Measurements from ENCODE around the gene KLHDC7B.

Gene KLHDC7B

DNA sequence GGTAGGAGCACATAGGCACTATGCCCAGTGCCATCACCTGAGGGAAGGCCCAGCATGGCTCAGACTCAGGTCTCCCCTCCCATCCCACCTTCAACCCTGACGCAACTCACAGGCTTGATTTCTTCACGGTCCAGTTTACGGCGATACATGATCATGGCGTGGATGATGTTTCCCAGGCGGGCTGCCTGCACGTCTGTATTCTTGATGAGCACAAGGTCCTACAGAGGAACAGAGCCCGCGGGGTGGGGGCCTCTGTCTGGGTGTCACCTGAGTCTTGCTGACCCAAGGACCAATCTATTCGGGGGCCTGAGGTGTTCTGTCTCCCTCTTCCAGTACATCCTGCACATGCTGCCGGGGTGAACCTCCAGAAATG, 28.7 kb downstream of the KLHDC7B start:
- no peak for DNase-seq

- no peak for DNase-seq
Measured at GRCh38 chr22:50575426-50575941, 29.8 kb downstream of the KLHDC7B start.

DNA sequence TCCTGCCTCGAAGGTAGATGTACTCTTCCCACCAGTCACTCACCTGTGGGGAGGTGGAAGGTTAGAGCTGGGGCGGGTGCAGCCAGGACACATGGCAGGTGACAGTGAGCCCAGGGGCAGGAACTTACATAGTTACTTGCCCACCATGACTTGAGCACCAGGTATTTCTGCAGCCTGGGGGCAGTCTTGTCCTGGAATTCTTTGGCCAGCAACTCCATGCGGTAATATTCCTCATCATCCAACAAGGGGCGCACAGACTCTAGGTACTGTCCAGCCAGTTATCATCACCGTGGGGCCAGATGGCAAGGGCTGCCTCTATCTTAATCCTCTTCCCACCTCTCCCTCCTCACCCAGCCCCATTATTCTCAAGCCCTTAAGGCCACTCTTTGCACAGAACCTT, 30.4 kb downstream of the KLHDC7B start:
- peak; percentile 40 for DNase-seq

GRCh38 chr22:50576806-50577696, 31.4 kb downstream of the KLHDC7B start:
- DNase-seq: no peak

DNA sequence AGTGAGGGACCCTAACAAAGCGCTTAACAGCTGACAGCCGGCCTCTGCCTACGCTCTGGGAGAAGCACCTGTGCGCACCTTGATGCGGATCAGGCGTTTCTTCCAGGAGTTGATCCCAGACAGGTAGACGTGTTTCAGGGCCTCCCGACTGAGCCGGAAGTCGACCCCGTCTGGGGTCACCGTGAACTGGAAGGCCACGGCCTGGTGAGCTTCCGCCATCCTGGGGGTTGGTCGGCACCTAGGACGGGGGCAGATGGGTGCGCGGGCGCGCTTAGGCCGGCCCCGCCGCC, 31.9 kb downstream of the KLHDC7B start:
- no peak for DNase-seq

DNA sequence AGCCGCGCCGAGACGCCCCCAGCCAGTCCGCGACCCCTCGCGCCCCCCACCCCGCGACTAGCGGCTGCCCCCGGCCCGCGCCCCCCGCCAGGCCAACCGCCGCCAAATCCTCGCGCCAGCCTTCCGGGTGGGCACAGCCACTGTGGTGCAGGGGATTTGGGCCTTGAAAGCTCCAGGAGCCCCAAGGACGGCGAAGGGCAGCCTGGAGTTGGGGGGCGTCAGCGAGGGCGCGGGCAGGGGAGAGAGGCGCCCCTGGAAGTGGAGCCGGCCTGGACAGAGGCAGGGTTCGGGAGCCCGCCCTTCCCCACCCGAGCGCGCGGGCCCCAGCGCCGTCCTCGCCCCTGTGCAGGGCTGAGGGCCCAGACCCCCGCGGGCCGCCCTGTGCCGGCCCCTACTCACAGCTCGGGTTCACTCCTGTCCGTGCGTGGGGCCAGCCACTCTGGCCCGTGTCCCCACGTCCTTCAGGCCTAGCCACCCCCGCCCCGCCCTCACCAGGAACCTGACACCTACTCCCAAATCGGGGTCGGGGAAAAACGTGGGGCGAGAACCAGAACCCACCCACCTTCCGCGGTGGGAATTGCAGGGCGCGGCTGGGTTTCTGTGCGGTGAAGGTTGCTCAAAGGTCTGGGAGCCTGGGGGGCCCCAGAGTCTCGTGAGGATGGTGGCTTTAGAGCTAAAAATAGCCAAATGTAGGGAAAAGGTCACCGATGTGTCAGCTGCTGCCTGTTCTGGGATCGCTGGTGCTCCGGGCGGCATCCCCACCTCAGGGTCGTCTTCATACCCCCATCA, 32.5 kb downstream of the KLHDC7B start, which contains the start of gene CPT1B:
Gene CPT1B (minus strand): TSS at position 441 of the 789 bp plus-strand sequence. CDS start 512 bp downstream, outside the sequence.
- DNase-seq: peak; percentile 21

DNA sequence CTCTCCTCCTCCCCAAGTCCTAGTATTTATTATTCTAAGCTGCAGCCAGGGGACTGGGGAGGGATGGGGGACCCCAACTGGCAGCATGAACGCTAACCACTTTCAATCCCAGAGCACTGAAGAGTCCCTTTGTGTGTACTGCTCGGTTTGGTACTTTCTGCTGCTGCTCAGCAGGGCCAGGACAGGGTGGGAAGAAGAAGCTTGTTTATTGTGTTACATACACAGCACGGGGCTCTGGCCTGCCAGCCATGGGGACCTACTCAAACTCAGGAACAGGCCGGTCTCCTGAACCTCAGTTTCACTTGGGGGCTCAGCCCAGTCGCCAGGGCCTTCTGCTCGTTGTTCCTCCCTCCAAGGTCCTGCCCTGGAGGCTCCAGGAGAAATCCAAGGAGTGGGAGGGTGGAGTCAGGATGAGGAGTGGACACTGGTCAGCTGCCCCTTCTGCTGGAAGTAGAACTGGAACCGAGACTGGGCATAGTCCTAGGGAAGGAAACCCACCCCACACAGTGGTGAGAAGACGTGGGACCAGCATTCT, 33.1 kb downstream of the KLHDC7B start:
- DNase-seq: no peak

DNA sequence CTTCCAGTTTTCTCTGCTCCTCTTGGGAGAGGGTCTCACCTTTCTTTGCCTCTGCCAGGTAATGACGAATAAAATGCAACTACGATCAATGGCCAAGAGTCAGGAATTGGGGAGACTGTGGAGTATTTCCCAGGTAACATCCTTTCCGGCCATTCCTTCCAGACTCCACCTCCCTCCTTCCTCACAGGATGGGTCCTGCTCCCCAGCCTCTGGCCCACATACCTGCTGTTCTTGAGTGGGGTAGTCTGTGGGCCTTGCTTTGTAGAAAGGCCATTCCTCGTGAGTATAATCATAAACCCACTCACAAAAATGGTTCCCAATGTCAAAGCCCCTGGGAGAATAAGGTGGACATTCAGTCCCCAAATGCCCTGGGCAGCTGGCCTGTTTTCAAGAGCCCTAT, 34.1 kb downstream of the KLHDC7B start:
- no peak for DNase-seq

DNA sequence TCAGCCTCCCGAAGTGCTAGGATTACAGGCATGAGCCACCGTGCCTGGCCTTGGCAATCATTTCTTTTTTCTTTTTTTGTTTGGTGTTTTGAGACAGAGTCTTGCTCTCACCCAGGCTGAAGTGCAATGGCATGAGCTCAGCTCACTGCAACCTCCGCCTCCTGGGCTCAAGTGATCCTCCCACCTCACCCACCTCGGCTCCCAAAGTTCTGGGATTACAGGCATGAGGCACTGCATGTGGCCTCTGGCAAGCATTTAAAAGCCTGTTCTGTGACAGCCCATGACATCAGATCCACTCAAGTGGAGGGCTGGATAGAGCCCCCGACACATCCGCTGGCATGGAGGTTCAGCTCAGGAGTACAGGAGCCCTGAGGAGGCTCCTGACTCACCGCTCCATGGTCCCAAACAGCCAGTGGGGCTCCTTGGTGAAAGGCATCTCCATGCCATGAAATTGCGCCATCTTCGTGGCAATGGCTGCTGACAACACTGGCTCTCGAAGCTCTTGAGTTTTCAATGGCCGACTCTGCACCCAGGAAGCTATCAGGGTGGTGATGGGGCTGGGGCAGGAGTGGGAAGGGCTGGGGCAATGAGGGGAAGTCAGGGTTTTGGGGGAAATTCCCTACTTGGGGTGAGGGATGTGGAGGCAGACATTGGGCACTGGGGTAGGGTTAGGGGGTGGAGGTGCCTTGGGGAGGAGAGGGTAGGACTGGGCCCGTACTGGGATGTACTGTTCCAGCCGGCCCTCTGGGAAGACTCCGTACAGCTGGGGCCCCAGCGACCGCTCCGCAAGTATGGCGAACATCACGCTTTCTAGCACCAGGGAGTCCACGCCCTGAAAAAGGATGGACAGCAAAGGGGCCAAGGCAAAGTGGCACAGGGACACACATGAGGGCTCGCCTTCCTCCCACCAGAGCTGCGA, 35.6 kb downstream of the KLHDC7B start:
- no peak for DNase-seq

GRCh38 chr22:50581950-50582492, 36.3 kb downstream of the KLHDC7B start:
- no peak for DNase-seq

- peak; percentile 97 for DNase-seq
Measured at GRCh38 chr22:50582493-50583293, 37.0 kb downstream of the KLHDC7B start, which contains the start of gene CHKB. Gene CHKB (minus strand): TSS chr22:50582849. CDS start chr22:50582781, 68 bp downstream.

GRCh38 chr22:50583294-50583861, 37.7 kb downstream of the KLHDC7B start:
- DNase-seq: no peak

DNA sequence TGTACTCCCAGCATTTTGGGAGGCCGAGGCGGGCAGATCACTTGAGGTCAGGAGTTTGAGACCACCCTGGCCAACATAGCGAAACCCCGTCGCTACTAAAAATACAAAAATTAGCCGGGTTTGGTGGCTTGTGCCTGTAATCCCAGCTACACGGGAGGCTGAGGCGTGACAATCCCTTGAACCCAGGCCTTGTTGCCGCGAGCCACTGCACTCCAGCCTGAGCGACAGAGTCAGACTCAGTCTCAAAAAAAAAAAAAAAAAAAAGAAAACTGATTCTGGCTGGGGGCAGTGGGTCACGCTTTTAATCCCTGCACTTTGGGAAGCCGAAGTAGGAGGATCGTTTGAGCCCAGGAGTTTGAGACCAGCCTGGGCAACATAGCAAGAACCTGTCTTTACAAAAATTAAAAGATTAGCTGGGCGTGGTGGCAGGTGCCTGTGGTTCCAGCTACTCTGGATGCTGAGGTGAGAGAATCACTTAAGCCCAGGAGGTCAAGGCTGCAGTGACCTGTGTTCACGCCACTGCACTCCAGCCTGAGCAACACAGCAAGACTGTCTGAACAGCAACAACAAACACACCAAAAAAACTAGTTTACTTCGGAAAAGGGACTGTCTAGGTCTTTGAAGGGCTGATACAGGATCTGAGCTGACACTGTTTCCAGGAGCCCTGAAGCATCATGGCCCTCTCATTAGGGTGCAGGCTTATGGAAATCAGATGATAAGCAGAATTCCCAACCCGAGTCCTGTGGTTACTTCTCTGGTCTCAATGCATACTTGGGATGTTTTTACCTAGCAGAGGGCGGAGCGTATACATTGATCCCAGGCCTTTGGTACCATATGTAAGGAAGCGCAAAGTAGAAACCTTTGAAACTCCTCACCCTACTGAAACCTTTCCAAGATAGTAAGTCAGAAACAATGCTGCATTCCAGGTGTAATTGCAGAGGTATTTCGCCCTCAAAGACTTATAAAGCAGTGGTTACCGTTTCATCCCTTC, 38.7 kb downstream of the KLHDC7B start:
- DNase-seq: no peak

- DNase-seq: no peak
Measured at GRCh38 chr22:50585238-50585637, 39.5 kb downstream of the KLHDC7B start.

DNA sequence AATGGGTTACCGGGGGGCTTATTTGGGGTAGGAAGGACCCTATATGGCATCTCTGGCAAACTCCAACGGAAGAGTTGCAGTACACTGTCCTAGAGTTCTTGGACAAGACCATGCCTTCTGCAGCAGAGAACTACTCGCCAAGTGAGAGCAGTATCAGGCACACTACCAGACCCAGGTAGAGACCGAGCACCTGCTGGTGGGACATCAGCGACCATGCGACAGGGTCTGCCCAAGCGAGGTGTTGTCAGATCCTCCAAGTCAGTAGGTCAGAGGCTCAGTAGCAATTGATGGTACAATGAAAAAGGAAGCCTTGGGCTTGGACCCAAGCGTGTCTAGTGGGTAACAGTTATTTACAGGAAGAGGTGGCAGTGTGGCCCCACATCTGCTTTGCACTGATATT, 40.1 kb downstream of the KLHDC7B start:
- no peak for DNase-seq

DNA sequence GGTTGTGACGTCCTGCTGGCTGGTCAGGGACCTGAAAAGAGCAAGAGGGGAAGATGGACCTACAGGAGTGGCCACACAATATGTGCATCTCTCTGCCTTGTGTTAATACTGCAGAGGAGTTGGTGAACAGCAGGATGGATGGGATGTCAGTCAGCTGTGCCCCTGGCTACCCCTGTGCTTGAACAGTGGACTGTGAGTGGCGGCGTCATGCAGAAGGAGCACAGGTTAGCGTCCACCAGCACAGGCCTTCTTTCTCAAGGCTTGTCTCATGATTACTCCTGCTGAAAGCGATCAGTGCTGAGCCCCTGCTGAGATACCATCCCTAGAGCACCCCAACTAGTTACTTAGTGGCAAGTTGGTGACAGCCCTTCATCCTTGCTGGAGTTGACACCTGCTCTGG, 40.7 kb downstream of the KLHDC7B start:
- no peak for DNase-seq

- DNase-seq: no peak
Measured at GRCh38 chr22:50587407-50587806, 41.7 kb downstream of the KLHDC7B start.

DNA sequence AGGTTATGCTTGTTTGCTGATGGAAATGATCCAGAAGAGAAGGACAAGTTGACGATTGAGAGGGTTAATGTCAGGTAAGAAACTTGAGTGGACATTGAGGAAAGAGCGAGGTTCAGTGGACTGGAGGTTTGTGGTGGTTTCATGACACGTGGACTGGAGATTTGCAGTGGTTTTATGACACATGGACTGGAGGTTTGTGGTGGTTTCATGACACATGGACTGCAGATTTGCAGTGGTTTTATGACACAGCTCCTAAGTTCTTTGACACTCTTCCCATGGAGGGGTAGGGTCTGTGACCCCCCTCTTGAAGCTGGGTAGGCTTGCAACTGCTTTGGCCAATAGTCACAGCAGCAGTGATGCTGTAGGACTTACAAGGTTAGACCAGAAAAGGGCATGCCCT, 49.5 kb downstream of the KLHDC7B start:
- DNase-seq: no peak

DNA sequence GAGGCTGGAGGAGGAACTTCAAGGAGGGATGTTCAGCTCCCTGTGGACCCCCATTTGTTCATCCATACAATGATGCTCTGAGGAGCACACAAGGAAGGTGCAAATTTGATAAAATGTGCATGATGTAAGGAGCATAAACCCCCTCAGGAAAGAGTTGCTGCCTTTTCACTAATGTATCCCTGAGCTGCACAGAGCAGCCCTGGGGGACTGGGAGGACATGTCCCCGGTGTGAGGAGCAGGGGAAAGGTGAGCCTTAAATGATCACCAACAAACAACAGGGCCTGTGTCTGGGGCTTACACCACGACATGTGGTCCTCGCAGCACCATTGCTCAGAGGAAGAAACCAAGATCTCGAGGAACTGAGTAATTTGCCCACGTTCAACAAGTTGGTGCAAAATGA, 51.4 kb downstream of the KLHDC7B start:
- no peak for DNase-seq

Data from fibroblast of skin of right quadriceps (primary cell).